DMS53 treated with DMSO at 0.1 percent for 48 hours (cell line): Measurements from ENCODE around the gene FKBP11.
A peak's percentile ranks its signal among the peaks of the same experiment; 100 is the strongest.
"Not testable (repeated sequence)": the region's sequence is repeated elsewhere in the genome, so short reads cannot be mapped to it uniquely, and the experiment has no call there.

Experiments used
- DNase-seq: peaks from one replicate; lab custom pipeline; 2025; ENCODE audit not compliant: unreplicated experiment; lab: John Stamatoyannopoulos, UW

The FKBP11 gene

DNA sequence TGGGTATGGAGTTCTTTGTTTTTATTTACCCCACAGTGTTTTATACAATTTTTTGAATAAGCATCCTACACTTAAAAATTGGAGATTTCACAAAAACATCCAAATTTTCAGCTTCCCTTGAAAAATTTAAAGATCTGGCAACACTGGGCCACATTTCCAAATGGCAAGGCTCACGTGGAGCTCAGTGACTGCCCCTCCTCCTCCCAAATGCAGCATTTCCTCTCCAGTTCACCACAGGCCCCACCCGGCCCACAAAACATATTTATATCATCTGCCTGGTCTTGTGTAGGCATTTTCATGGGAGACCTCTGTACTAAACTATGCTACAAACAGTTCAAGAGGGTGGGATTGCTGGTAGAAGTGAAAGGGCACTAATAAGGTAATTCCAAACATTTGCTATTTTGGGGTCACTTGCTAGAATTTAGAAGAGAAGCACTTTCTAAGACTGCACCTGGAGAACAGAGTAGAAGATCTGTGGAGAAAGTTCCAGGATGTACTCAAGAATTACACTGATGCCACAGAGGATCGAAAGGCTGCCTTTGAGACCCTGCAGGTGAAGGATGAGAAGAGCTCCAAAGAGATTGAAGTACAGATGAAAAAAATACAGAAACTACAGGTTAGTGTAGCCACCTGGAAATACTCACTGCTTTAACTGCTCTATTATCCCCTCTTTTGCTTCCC is 7.3 kb downstream of the FKBP11 start:
- DNase-seq = no peak

DNA sequence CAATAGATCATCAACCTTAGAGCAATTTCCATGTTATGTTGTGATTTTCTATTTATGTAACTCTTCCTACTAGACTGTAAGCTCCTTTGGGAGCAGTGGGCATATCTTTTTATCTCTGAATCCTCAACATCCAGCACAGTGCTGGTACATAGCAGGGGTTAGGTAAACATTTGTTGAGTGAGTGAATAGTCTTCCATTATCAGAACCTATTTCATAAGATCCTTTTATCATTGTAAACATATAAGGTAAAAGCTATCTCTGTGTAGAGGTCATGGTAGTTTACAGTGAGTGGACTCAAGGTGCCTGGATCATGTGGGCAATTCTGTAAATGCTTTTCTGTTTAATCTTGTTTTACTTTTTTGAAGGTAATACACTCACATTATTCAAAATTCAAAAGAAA is 15.1 kb downstream of the FKBP11 start:
- no peak for DNase-seq

DNA sequence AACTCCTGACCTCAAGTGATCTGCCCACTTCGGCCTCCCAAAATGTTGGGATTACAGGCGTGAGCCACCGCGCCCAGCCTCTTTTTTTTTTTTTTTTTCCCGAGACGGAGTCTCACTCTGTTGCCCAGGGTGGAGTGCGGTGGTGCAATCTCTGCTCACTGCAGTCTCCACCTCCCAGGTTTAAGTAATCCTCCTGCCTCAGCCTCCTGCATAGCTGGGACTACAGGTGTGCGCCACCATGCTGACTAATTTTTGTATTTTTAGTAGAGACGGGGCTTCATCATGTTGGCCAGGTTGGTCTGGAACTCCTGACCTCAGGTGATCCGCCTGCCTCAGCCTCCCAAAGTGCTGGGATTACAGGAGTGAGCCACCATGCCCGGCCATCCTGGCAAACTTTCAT is 15.6 kb downstream of the FKBP11 start:
- not testable (repeated sequence) for DNase-seq

DNA sequence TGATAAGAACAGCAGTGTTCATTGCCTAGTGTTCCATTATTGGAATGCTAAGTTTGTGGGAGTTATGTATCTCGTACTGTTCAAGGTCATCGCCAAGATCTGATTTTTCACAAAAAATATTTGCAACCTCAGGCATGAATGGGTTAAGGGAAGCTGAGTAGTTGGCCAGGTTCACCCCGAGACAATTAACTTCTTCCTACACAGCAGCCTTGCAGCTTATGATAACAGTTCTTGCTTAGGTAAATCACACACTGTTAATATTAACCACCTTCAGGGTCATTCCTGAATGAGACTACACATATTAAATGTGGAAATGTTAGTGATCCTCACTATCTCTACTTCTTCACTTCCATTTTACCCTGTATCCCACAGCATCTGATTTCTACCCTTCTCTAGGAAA is 18.0 kb downstream of the FKBP11 start:
- no peak for DNase-seq

DNA sequence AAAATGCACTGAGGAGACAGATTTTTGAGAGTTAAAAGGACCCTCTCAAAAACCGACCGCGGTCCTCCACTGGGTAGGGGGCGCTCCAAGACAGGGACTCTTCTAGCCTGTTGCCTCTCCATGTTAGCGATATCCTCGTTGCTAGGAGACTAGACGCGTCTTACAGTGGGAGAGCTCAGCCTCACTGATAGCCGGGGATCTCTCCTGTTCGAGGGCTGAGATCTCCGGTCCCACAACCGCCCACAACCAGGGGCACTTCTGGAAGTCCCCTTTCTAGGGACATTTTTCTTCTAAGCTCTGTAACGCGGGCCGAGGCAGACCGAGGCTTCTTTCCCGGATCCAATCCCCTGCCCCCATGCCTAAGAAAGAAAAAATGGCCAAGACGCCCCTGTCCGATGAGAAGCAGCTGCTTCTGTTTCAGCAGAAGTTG is 21.3 kb downstream of the FKBP11 start:
- DNase-seq = peak; percentile 84

DNA sequence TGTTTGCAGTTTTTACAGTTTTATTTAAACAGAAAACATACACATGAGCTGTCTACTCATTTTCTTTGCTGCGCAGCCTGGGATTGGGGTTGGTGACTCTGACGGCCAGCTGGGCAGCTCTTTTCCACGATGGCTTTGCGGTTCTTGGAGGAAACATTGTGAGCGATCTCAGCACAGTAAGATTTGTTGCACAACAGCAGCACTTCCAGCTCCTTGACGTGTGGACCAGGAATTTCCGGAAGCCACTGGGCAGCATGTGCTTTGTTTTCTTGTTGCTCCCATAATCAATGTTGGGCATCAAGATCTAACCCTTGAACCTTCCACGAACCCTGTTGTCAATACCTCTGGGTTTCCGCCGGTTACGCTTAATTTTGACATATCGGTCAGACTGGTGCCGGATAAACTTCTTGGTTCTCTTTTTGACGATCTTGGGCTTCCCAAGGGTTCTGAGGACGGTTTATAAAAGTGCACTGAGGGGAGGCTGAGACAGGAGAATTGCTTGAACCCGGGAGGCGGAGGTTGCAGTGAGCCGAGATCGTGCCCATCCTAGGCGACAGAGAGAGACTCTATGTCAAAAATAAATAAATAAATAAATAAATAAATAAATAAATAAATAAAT is 21.8 kb downstream of the FKBP11 start:
- no peak for DNase-seq

DNA sequence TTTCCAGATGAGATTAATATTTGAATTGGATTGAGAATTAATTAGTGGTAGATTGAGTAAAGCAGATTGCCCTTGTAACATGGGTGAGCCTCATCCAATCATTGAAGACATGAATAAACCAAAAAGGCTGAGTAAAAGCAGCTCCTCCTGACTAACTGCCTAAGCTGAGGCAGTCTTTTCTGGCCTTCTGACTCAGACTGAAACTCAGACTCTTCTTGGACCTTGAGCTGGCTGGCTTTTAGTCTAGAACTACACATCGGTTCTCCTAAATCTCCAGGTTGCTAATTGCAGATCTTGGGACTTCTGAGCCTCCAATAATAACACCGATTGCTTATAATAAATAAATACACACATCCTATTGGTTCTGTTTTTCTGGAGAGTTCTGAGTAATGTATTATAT is 24.0 kb downstream of the FKBP11 start:
- DNase-seq = no peak

DNA sequence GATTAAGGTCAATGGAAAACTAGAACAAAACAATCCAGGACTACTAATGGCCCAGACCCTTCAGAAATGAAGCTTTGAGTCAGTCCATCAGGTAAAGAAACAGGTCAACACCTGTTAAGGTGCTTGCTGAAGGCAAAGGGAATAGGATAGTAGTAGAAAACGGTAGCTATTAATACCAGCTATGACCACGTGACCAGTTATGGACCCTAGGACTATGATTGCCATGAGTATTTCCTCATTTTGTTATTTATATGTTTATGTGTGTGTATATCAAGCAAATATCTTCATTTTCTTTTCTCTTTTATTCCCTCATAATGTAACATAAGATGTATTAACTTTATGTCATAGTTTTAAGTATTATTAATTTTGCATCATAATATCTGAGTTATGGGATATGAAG is 25.6 kb downstream of the FKBP11 start:
- no peak for DNase-seq

DNA sequence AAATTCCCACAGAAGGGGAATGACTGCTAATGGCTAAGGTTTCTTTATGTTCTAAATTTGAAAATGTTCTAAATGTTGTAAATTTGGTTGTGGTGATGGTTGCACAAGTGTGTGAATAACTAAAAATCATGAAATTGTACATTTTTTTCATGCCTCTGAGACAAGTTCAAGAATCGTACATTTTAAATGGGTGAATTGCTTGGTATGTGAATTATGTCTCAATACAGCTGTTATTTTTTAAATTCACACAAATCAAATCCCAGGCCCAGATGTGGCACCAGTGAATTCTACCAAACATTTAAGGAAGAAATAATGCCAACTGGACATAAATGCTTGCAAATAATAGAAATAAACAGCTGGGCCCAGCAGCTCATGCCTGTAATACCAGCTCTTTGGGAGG is 31.0 kb downstream of the FKBP11 start:
- no peak for DNase-seq

DNA sequence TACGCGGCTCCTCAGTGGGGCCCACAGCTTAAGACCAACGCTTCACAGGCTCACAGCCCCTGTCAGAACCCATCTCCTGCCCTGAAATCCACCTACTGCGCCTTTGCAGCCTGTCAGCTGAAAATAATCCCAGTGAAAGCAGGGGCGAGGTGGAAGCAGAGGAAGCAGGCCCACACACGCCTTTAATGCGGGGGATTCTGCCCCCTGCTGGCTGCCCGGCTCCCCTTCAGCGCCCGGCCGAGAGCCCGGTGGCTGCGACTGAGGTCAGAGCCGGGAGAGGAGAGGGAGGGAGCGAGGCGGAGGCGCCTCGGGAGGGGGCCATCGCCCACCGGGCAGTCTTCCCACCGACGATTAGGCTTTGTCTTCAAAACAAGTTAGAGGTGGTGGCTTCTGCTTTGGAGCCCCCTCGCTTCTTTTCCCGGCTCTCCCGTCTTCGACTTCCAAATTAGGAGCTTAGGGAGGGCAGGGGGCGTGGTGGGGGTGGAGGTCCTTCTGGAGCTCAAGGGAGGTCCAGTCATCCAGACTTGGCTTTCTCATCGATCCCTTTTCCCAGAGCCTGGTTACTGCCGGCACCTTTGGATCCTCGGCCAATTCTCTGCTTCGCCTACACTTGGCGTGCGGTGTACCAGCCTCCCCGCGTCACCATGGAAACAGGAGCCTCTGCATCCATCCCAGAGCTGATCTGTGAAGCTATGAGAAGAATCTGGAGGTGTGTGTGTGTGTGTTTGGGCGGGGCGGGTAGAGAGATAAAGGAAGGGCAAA is 34.5 kb downstream of the FKBP11 start:
- DNase-seq = peak; percentile 71

DNA sequence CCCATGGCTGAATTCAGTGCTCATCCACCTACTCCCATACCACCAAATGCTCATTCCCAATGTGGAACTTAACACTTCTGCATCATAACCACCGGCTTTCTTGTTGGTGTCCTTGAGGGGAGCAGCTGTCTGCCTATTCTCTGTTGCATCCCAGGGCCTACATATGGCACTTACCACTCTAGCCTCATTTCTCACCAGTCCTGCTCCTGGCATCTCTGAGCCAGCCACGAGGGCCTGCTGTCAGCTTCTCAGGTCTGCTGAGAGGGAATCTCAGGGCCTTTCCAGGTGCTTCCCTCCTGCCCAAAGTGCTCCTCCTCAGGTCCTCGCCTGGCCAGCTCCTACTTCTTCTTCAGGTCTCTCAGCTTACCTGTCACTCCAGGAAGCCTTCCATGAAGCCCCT is 35.6 kb downstream of the FKBP11 start:
- no peak for DNase-seq

DNA sequence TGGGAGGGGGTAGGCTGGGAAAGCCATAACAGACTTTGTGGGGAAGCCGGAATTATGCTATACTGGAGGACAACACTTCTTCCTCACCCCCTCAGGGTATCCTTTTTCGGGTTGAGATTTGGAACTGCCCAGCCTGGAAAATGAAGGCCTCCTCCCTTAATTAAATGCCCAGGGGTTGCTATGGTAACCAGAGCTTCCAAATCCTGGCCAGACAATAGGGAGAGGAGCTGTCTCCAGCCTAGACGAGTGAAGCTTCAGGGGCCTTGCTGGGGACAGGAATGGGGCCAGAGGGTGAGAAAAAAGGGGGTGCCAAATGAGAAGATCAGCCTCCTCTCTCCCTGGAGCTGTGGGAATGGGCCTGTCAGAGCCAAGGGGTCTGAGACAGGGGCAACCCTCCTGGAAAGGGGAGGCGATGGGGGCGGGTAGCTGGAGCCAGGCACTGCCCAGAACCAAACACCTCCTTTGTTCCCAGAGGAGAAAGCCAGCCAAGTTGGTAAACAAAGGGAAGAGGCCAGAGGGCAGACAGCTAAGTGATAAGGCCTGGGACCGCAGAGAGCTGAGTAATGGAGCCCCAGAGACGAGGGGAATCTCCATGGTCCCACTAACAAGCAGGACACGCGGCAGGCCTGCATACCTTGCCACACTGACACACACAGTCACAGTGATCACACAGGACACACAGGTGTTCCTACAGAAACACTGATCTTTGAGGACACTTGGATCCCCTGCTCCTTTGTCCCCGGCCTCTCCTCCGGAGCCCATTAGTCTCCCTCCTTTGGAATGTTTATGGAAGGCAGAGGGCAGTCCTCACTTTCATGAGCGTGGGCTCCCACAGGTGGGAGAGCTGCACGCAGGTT is 41.8 kb downstream of the FKBP11 start:
- DNase-seq = no peak

DNA sequence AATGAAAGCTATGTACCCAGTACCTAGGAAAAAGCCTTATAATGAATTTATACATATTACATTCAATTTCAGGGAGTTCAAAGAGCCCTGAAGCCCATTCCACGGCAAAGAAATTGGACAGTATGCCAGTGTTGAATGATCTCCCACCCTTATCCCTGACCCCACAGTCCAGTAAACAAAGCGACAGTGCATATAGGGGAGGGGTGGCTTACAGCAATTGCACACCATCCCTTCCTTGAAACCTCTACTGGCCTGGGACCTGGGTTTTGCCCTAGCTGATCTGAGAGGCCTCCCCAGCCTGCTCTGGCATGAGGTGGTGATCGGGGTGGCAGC is 42.4 kb downstream of the FKBP11 start:
- DNase-seq = no peak

DNA sequence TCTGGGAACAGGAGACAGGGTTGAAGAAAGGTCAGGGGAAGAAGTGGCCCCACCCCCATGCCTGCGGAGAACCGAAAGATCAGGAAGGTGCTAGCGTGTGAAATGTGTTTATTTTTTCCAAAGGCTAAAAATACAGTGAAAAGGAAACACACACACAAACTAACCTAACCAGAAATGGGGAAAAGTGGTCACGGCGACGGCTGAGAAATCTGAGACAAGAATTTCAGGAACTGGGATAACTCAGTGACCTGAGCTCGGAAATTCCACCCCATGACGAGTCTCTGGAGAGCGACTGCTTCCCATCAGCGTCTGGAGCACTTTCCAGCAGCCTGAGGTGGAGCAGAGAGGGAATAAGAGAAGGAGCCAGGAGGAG is 43.0 kb downstream of the FKBP11 start:
- no peak for DNase-seq

DNA sequence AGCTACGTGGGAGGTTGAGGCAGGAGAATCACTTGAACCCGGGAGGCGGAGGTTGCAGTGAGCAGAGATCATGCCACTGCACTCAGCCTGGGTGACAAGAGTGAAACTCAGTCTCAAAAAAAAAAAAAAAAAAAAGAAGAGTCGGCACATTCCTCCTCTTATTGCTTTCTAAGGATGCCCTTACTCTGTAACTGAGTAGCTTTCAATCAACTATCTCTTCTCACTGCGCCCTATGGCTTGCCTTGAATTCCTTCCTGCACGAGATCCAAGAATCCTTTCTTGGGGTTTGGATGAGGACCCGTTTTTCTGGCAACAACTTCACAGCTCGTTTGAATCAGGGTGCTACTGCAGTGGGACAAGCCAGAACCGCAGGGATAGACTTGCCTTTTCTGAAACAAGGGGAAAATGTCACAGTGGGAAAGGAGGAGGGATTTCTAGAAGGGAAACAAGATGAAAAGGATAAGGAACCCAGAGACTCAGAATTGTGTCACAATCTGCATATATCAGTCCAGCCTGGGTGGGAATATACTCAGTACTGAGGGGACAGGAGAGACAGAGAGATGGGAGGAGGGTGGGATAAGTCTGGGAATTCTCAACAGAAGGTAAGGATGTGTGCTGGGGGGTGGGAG is 43.5 kb downstream of the FKBP11 start:
- DNase-seq = no peak

DNA sequence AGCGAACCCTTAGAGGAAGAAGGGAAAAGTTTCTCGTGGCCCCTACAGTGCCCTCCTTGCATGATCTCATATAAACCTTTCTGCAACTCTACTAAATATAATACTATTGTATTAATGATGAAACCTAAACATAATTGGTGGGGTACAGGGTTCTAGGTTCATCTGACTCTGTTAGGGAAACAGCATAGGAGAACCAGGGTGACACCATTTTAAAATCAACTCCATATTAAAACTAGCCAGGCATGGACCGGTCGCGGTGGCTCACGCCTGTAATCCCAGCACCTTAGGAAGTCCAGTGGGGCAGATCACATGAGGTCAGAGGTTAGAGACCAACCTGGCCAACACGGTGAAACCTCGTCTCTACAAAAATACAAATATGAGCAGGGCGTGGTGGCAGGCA is 44.6 kb downstream of the FKBP11 start:
- DNase-seq = no peak

DNA sequence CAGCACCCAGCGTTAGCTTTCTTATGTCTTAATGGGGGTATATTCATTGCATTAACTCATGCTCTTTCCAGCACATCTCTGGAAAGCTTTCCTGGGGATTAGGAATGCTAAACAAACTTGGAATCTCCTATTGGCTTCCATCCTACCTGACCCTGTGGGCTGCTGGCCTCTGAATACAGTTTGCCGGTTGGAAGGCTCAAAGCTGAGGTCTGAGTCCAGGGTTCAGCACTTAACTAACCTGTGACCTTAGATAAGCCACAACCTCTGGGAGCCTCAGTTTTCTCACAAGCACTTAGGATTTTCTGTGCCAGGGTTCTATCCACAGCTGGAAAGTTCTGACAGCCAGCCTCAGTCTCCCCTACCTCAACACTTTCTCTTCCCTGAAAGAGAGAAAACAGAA is 46.7 kb downstream of the FKBP11 start:
- DNase-seq = no peak

DNA sequence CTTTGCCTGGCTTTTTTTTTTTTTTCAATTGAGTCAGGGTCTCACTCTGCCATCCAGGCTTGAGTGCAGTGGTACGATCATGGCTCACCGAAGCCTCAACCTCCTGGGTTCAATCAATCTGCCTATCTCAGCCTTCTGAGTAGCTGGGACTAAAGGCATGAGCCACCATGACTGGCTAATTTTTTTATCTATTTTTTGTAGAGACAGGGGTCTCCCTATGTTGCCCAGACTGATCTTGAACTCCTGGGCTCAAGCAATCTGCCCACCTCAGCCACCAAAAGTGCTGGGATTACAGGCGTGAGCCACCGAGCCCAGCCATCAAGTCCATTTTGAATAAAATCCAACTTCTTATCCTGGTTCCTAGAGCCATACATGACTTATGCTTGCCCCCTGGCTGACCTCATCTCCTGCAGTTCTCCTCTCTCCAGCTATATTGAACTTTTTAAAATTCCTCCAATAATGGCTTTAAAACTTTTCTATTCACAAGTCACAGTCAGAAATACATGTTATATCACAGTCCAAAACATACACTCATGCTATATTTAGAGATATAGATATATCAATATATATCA is 49.3 kb downstream of the FKBP11 start:
- DNase-seq = no peak

DNA sequence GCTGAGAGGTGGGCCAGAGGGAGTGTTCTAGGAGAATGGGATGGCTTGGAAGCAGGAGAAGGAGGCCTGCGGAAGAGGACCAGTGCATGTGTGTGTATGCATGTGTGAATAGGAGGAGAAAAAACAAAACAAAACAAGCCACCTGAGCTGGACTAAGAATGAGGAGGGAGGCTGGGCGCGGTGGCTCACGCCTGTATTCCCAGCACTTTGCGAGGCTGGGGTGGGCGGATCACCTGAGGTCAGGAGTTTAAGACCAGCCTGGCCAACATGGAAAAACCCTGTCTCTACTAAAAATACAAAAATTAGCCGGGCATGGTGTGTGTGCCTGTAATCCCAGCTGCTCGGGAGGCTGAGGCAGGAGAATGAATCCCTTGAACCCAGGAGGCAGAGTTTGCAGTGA is 51.8 kb downstream of the FKBP11 start:
- DNase-seq = not testable (repeated sequence)

DNA sequence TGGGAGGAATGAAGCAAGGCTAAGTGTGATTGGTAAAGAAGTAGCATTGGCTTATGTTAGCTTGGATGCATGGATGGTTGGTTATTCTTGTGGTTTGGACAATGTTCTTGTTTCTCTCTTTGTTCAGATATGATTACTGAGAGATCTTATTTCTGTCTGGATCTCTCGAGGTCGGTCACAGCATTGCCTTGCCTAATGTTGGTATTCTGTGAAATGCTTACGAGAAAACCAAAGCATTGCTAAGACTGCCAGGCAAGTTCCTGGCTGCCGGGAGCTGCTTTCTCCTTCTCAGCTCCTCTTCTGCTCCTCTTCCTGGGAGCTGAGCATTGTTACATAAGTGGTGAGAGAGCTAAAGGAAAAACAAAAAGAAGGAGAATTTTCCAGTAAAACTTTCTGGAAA is 52.2 kb downstream of the FKBP11 start:
- no peak for DNase-seq
